Measurements from ENCODE around the gene SYT15B.
"Not testable (repeated sequence)": the region's sequence is repeated elsewhere in the genome, so short reads cannot be mapped to it uniquely, and the experiment has no call there.

Gene SYT15B

DNA sequence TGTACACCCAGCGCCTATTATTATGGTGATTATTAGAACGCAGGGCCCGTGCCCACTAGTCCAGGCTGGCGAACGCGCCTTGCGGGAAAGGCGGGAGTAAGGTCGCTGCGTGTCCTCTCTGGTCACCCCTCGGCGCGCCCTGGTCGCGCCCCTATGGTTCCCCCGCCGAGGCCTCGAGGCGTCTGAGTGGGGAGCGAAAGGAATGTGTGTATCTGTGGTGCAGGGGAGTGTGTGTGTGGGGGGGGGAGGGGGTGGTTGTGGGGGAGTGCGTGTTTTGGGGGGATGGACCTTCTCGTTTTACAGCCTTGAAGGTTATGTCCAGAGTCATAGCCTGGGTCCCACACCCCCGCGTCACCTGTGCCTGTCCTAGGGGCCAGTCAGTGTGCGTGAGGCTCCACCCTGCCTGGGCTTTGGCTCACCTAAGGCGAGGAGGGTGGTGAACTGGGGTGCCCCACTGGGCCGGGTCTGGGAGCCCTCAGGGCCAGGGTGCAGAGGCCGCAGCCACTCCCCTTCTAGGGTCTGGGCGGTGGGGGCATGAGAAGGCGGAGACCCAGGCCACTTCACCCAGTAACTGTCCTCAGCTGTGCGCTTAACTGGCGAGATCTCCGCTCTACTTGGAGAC, at the start of gene SYT15B:
Gene SYT15B, minus strand, starts transcription at position 39 of the 622 bp plus-strand sequence. CDS start 952 bp downstream, outside the sequence.
- DNase-seq (ENCODE audit: low spot score); FAIRE-seq: not testable (repeated sequence)

DNA sequence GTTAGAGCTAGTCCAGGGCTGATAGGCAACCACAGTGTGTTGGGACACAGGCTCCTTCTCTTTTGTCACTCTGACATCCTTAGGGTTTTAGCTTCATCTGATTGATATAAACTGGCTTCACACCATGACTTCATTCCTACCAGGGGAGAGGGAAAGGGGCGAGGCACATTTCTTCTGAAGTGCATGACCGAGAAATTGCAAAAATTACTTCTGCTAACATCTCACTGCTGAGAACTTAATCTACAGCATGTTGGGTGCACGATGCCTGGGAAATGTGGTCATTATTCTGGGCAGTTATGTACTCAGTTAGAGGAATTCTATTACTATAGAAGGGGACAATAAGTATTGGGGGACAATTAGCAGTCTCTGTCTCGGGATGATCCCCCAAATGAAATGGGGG, 16.2 kb upstream of the SYT15B start:
- not testable (repeated sequence) for FAIRE-seq; DNase-seq (ENCODE audit: low spot score)

DNA sequence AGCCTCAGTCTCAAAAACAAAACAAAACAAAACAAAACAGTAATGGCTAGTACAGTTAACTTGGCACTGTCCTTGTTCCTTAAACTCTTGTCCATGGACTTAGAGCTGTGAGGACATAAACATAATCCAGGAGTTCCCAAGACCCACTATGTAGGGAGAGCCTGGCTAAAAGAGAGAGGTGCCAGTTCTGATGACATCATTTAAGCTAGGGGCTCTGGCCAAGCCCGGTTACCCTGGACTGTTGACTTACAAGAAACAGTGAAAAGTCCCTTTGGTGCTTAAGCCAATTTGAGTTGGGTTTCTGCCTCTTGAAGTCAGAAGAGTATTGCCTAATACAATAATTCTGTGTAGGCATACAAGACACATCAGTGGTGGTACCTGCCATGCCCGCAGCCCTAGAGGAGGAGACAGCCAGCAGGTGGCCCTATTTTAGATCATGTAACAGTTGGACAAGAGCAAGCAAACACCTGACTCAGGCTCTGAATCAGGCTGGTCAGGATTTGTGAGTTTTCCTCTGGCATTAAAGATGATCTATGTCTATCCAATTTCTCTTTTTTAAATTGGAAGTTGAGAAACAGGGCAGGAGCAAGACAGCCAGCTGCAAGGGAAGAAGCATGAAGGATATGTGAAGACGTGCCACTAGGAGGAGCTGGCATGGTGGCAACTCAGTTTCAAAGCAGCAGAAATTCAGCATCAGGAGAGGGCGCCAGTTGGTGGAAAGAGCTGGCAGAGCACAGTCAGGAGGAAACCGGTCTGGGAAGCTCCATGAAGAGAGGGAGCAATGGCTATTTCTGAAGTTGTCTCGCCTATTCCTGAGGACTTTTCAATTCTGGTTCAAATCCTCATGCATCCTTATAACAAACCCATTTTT, 12.2 kb upstream of the SYT15B start:
- DNase-seq (ENCODE audit: low spot score), result peak; percentile 30
- FAIRE-seq, result not testable (repeated sequence)

DNA sequence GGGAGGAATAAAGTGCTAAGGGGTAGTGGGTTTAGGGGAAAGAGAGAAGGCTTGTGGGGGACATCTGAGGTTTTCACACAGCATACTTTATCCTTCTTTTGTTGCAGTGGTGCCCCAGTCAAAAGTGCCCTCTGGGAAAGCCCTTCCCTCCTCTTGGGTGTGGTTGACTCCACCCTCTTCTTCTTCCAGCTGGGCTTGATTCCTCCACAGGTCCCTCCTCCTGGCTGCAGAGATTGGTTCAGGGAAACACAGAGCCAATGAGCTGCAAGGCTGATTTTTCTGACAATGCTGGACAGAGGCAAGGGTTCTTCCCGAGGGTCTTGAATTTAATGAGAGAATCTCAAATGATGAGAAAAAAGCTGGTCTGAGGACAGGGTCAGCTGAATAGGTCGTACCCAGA, 7.4 kb upstream of the SYT15B start:
- FAIRE-seq, result not testable (repeated sequence)

DNA sequence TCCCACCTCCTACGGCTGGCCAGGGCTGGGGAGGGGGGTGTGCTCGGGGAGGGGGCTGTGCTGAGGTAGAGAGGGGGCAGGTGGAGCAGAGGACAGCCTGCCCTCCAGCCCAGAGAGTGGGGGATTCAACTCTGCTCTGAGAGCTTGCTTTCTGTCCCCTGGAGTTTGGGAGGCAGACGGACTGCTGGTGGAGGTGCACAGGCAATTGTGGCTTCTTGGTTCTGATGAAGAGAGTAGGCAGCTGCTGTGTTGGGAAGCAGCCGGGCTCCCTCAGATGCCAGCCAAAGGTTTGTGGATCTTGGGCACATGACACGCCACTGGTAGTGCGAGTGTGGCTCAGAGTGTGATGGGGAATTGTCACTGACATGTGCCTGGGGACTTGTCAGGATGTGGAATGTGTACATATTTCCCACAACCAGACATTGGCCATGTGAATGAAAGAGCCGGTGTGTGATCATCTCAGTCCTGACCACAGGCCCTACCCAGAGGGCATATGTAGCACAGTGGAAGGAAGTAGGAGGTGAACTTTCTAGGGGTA, 5.3 kb upstream of the SYT15B start:
- FAIRE-seq; DNase-seq (ENCODE audit: low spot score): not testable (repeated sequence)

More for the DNA sequence above, 7.4 kb upstream of the SYT15B start:
- not testable (repeated sequence) for DNase-seq (ENCODE audit: low spot score)

DNA sequence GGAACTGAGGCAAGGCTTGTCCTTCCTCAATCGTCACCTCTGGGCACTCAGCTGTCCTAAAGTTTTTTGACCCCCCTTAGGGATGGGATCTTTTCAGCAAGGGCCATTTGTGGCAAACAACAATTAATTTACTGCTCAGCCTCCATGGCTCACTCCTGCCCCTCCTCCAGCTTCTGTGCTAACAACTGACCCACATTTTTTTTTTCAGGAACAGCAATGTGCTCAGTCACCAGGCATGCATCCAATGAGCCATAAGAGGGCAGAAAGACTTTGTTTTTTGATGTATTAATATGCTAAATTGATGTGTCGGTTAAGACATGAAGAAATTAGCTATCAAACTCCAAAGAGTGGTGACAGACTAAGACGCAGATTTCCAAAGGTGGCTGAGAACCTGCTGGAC, 4.7 kb upstream of the SYT15B start:
- DNase-seq (ENCODE audit: low spot score); FAIRE-seq: not testable (repeated sequence)

DNA sequence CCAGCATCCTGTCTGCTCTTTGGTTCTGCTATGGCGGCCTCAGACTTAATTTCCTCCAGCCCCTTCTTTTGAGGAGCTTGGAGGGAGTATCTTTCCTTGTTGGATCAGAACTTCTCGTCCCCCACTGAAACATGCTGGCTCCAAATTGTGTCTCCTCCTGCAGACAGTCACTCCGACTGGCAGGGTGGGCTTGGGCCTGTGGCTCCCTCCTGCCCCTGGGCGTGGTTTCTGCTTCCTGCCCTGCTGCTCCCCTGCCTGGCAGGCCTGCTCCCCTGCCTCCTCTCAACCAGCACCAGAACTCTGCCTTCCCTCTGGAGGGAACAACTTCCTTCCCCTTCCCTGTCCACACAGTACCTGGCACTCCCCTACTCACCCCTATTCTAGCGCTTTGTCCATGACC, 3.8 kb upstream of the SYT15B start:
- not testable (repeated sequence) for DNase-seq (ENCODE audit: low spot score); FAIRE-seq

DNA sequence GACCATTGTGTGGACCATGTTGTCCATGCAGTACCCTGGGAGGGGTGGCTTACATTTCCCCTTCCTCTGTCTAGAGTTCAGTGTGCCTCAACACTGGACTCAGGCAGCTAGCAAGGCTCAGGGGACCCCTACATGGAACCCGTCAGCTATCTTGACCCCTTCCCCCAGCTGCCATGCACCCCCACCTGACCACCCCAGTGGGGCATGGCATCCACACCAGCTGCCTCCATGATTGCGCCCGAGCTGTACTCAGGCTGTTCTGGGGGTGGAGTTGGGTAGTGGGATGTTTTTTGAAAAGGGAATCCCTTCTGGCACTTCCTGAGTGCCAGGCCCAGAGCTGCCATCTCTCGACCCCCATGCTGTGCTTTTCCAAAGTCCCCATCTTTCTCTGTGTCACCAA, 1.8 kb upstream of the SYT15B start:
- FAIRE-seq; DNase-seq (ENCODE audit: low spot score): not testable (repeated sequence)

DNA sequence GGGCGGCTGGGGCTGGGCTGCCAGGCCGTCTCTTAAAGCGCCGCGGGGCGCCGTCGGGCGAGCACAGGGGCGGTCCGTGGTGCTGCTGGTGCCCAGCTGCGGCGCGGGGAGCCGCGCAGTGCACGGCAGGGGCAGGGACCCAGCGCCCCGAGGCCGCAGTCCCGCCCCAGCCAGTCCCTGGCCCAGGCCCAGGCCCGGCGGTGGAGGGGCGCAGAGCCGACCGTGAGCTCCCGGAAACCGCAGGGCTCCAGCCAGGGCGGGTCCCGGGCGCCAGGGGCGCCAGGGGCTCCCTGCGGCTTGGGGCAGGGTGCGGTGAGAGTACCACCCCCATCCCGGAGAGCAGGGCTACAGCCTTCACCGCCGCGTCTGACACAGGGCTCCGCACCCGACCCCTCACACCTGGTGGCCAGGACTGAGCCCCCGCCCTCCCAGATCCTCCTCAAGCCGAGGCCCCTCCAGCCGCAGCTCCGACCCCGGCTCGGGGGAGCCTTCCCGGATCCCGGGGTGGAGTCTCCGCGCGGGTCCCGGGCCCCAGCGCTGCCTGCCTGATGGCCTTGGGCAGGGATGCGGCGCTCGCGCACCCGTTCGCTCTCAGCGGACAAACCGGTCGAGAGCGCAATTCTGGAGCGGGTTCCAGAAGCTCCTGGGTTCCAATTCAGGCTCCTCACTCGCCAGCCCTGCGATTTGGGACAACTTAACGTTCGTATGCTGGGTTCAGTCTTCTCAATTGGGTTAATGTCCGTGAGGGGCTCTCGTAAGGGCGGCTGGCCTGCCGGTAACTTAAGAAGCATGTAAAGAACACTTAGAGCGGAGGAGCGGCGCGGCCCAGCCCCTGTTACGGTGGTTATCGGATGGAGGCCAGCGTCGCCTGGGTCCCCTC, 478 bp downstream of the SYT15B start:
- not testable (repeated sequence) for DNase-seq (ENCODE audit: low spot score); FAIRE-seq

DNA sequence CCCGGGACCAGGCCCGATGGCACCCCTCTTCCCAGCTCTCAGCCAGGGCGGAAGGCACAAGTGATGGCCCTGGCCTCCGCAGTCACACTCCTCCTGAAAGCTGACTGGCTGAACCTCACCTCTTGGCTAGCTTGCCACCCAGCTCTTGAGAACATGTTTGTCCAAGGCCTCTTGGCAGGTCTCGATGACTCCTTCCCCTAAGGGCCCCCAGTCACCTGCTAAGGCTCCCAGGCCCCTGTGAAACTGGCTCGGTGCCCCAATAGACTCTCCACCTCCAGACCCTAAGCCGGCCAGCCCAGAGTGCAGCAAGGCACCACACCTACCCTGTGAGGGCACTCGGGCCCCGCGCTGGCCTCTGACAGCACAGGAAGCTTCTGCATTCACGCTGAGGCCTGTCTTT, 4.5 kb downstream of the SYT15B start:
- not testable (repeated sequence) for DNase-seq (ENCODE audit: low spot score); FAIRE-seq

DNA sequence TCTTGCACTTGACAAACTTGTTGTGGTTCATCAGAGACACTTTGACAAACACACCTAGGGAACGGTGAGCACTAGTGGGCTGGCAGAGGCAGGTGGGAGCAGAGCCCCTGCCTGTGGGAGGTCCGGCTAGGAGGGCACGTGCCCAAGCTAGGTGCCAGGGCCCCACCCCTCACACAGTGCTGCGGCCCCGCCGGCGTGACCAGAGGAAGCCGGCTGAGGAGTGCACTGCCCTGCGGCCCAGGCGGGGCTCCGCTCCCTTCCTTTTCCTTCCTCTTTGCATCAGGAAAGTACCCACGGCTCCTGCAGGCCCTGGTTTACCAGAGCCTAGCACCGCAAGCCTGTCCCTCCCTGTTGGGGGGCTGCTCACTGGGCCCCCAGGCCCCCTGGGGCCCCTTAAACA, 7.2 kb downstream of the SYT15B start:
- not testable (repeated sequence) for FAIRE-seq; DNase-seq (ENCODE audit: low spot score)

DNA sequence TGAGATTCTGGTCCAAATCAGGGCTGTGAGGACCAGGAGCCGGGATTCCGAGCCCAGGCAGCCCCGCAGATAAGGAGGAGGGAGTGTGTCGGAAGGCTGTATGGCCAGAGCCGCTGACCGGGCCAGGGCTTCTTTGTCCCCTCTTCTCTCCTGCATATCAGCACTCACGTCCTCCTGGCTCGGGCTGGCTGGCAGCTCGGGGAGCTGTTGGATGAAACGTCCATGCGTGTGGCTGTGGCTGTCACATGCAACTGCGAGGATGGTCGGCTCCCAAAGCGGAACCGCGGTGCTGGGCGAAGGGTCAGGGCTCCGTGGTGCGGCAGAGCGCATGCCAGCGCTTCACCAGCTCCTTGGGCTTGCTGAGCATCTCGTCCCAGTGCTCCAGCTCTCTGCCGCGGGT, 9.5 kb downstream of the SYT15B start:
- not testable (repeated sequence) for FAIRE-seq; DNase-seq (ENCODE audit: low spot score)

DNA sequence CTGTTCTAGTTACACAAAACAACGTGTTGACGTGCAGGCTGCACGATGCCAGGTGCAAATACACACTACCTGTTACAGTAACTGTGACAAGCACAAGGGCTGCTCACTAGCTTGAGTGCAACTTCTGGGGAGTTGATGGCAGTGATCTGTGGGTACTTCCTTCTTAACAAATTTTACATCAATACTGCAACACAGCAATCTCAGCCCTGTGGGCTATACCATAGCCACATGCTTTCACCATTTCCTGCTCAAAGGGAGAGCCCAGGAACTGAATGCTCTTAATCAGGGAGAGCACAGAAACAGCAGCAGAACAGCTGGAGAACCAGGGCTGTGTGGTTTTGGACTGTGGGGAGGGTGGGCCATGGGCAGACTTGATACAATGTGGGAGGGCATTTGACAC, 10.2 kb downstream of the SYT15B start:
- FAIRE-seq; DNase-seq (ENCODE audit: low spot score): not testable (repeated sequence)

DNA sequence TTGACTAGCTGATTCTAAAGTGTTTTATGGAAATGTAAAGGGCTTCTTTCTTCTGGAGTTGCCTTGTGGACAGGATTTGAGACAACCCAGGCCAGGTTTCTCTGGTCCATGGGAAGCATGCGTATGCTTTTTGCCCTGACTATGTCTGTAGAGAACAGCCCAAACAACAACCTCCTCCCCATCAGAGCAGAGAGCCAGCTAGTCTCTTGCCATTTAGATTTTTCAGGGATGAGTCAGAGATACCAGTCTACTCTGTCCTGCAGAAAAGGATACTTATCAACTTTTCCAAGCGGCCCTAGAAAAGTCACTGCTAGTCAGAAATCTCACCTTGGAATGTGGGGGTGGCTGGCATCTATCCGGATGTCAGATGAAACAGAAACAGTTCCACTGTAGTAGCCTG, 11.6 kb downstream of the SYT15B start:
- not testable (repeated sequence) for DNase-seq (ENCODE audit: low spot score); FAIRE-seq

DNA sequence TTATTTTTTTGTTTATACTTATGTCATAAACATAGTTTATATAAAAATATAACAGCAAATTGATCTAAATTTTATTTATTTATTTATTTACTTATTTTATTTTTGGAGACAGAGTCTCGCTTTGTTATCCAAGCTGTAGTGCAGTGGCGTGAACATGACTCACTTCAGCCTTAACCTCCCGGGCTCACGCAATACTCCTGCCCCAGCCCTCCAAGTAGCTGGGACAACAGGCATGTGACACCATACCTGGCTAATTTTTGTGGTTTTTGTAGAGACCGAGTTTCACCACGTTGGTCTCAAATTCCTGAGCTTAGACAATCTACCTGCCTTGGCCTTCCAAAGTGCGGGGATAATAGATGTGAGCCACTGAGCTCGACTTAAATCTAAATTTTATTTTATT, 13.0 kb downstream of the SYT15B start:
- not testable (repeated sequence) for FAIRE-seq; DNase-seq (ENCODE audit: low spot score)

DNA sequence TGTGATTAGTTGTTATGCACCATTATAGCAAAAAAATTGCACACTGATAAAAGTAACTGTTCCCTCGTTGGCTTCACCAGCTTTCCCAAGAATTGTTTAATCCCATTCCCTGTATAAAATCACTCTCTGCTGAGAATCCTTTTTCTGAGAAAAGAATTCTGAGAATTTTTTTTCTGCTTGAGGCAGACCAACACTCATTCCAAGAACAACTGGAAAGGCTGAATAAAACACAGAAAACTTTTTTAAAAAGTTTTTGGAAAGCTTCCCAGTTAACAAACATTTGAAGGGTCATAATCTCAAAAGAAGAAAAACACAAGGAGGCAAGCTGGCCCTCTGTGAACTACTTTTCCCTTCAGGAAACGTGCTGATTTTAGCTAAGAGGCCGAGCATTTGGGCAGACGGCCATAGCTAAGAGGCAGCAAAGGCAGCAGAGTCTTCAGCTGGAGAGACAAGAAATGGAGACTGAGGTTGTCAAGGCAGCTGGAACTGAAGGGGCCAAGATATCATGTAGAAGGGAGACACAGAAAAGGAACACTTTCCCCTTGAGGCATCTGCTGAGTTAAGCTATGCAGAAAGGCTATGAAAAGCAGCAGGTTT, 16.5 kb downstream of the SYT15B start:
- FAIRE-seq; DNase-seq (ENCODE audit: low spot score): not testable (repeated sequence)

DNA sequence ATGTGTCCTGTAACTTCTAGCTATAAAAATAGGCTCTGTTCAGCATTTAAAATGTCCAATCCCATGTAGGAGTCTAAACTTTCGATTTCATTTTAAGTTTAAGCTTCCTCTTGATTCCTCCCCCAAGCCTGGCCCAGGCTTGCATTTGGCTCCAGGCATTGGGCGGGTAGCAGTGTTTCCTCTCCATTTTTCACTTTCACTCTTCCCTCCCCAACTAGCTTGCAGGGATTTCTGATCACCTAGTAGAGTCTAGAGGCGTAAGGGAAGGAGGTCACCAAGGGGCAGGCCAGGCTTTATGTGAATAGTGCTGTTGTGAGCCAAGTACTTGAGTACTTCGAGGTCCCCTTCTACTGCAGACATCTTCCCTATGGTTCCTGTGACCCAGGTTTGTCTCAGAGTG, 18.5 kb downstream of the SYT15B start:
- FAIRE-seq; DNase-seq (ENCODE audit: low spot score): not testable (repeated sequence)

DNA sequence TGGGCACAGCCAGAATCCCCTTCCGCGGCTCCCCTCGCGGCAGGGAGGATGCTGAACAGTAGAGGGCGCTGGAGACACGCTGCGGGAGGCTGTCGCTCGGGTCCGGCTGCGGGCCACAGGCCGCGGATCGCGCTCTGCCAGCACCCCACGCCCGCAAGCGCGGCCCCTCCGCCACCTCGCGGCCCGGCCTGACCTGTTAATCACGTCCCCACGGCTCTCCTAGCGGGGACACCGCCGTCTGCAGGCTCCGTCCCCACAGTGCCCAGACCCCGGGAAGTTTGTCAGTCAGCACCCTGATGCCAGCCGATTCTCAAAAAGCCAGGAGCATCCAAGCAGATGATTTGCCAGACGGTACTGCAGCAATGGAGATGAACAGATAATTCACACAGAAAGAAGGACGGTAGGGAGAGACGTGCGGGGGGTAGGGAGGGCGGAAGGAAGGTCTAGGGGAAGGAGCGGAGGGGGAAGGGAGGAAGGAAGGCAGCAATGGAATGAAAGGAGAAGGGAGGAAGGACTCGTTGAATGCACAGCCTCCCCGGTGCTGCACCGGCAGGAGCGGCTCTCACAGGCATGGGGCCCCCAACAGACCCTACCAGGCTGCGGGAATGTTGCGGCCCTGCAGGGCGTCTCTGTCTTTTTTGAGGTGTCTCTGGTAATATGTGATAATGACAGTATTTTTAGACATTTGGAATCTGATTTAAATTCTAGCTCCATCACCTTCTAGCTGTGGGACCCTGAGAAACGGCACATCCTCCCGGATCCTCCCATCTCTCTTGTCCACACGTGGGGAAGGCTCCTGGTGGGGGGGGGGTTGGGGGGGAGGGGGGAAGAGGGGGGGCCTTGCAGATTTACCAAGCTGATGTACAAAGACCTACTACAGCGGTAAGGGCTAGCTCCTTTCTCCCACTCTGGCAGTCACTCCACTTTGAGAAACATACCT, 19.5 kb downstream of the SYT15B start:
- not testable (repeated sequence) for FAIRE-seq; DNase-seq (ENCODE audit: low spot score)

DNA sequence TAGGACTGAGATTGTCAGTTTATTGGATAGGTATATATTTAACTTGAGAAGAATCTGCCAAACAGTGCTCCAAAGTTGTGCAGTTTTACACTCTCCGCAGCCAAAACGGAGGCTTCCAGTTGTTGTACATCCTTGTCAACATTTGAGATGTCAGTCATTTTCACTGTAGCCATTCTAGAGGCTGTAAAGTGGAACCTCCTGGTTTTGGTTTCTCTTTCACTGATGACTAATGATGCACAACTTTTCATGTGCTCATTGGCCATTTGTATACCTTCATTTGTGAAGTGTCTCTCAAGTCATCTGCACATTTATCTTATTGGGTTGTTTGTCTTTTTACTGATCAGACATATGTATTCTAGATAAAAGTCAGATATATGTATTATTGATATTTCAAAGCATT, 22.5 kb downstream of the SYT15B start:
- not testable (repeated sequence) for FAIRE-seq; DNase-seq (ENCODE audit: low spot score)

Data from urothelium cell line (cell line).